ENCODE measurements around the gene GPR146. TPM values are rescaled to one million over a fixed set of nuclear protein-coding genes. Genes with fewer than 3 reads are reported as not detected.
A peak's percentile ranks its signal among the peaks of the same experiment; 100 is the strongest.

The GPR146 gene
- total and polyA plus RNA-seq, 2 of the 13 experiments (the other 11 are each of a cell fraction or from before 2014, with no cell fraction given): 2.0 to 15.9 TPM

DNA sequence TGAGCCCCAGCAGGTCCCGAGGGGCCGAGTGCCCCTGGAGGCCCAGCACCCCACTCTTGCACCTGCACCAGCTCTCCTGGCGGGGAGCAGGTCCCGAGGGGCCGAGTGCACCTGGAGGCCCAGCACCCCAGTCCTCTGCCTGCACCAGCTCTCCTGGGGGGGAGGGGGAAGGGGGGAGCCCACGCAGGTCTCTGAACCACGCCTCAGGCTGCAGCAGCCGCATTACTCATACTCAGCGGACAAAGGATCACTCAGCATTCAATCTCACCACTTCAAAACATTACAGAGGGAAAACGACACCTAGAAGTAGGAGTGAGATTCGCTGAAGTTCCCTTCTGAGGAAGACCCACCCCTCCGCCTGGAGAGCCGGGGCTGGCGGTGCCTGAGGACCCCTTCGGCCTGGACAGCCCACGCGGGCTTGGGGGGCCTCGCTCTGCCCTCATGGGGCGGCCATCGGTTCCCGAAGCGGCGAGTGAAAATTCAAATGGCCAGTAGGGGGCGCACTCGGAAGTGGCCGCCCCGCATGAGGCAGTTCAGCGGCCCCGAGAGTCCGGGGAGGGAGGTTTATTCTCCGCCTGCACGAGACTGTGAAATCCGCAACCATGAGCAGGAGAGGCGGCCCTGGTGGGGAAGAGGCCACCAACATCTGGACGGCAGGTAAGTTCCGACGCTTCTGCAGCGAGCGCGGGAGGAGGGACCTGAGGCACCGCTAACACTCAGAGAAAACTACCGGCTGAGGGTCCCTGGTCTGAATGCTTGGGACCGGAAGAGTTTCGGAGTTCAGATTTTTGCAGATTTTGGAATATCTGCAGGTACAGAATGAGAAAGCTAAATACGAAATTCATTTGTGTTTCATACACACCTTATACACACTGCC is 42.5 kb downstream of the GPR146 start (continued):
- no peak for TF ChIP-seq SRF (IDR thresholded peaks at IDR 0.05; ENCODE audit: low read depth, low read length)
- peak; percentile 32; the same call in 1 of the 2 replicates for TF ChIP-seq ZNF792 (CRISPR knock-in tag; IDR thresholded peaks at IDR 0.05)
- peak; percentile 94 for TF ChIP-seq KDM2A (CRISPR knock-in tag; IDR thresholded peaks at IDR 0.05; ENCODE audit: borderline replicate concordance, low read depth)
- TF ChIP-seq, protein P1, sequence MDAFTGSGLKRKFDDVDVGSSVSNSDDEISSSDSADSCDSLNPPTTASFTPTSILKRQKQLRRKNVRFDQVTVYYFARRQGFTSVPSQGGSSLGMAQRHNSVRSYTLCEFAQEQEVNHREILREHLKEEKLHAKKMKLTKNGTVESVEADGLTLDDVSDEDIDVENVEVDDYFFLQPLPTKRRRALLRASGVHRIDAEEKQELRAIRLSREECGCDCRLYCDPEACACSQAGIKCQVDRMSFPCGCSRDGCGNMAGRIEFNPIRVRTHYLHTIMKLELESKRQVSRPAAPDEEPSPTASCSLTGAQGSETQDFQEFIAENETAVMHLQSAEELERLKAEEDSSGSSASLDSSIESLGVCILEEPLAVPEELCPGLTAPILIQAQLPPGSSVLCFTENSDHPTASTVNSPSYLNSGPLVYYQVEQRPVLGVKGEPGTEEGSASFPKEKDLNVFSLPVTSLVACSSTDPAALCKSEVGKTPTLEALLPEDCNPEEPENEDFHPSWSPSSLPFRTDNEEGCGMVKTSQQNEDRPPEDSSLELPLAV (CRISPR knock-in tag; conservative IDR thresholded peaks at IDR 0.05; ENCODE audit: low read depth): no peak
- TF ChIP-seq ZNF331 (CRISPR knock-in tag; IDR thresholded peaks at IDR 0.05): peak; percentile 65; the same call in 1 of the 2 replicates
- TF ChIP-seq NFKB2 (CRISPR knock-in tag; IDR thresholded peaks at IDR 0.05; ENCODE audit: borderline replicate concordance): peak; percentile 88; the same call in 1 of the 2 replicates
- TF ChIP-seq SMAD3 (CRISPR knock-in tag; IDR thresholded peaks at IDR 0.05): peak; percentile 40; the same call in 1 of the 2 replicates
- TF ChIP-seq SOX5 (CRISPR knock-in tag; IDR thresholded peaks at IDR 0.05; ENCODE audit: borderline replicate concordance): 0 out of 2 replicates have a peak, but pooled peaks have one; percentile 44
- peak; percentile 59; the same call in 1 of the 2 replicates for TF ChIP-seq ZNF292 (CRISPR knock-in tag; IDR thresholded peaks at IDR 0.05; ENCODE audit: borderline replicate concordance, low read depth)
- TF ChIP-seq ZNF160 (CRISPR knock-in tag; IDR thresholded peaks at IDR 0.05): 0 out of 2 replicates have a peak, but pooled peaks have one; percentile 22
- TF ChIP-seq, protein P2, sequence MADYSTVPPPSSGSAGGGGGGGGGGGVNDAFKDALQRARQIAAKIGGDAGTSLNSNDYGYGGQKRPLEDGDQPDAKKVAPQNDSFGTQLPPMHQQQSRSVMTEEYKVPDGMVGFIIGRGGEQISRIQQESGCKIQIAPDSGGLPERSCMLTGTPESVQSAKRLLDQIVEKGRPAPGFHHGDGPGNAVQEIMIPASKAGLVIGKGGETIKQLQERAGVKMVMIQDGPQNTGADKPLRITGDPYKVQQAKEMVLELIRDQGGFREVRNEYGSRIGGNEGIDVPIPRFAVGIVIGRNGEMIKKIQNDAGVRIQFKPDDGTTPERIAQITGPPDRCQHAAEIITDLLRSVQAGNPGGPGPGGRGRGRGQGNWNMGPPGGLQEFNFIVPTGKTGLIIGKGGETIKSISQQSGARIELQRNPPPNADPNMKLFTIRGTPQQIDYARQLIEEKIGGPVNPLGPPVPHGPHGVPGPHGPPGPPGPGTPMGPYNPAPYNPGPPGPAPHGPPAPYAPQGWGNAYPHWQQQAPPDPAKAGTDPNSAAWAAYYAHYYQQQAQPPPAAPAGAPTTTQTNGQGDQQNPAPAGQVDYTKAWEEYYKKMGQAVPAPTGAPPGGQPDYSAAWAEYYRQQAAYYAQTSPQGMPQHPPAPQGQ (CRISPR knock-in tag; IDR thresholded peaks at IDR 0.05; ENCODE audit: borderline replicate concordance): no peak
- TF ChIP-seq DZIP1 (CRISPR knock-in tag; IDR thresholded peaks at IDR 0.05): peak; percentile 12; the same call in 1 of the 2 replicates
- TF ChIP-seq PRMT3 (CRISPR knock-in tag; IDR thresholded peaks at IDR 0.05; ENCODE audit: borderline replicate concordance, low read depth): no peak
- no peak; the same call in 1 of the 2 replicates for TF ChIP-seq MEF2D (CRISPR knock-in tag; IDR thresholded peaks at IDR 0.05)
- no peak for TF ChIP-seq TCF7L2 (IDR thresholded peaks at IDR 0.05; ENCODE audit: low read depth, low read length)
- 0 out of 2 replicates have a peak, but pooled peaks have one; percentile 46 for TF ChIP-seq CSRNP1 (CRISPR knock-in tag; IDR thresholded peaks at IDR 0.05)
- TF ChIP-seq TGIF2 (CRISPR knock-in tag; IDR thresholded peaks at IDR 0.05): peak; percentile 58; the same call in 1 of the 2 replicates
- peak; percentile 70 for TF ChIP-seq TAF1 (CRISPR knock-in tag; IDR thresholded peaks at IDR 0.05)
- TF ChIP-seq MEIS2 (CRISPR knock-in tag; IDR thresholded peaks at IDR 0.05): peak; percentile 75
- peak; percentile 33; the same call in 1 of the 2 replicates for TF ChIP-seq MIXL1 (CRISPR knock-in tag; IDR thresholded peaks at IDR 0.05)
- TF ChIP-seq SNRNP70 (IDR thresholded peaks at IDR 0.05; ENCODE audit: low read depth, low read length): no peak
- TF ChIP-seq FOXP1 (IDR thresholded peaks at IDR 0.05): no peak
- TF ChIP-seq FOXP1 (CRISPR knock-in tag; IDR thresholded peaks at IDR 0.05): no peak

Measured in HepG2 (cell line).